GDM1 (cell line): ENCODE results near the gene TRAPPC1.

Source experiments
- DNase-seq: peaks from one replicate; lab custom pipeline; 2025; lab: John Stamatoyannopoulos, UW

TRAPPC1 gene

DNA sequence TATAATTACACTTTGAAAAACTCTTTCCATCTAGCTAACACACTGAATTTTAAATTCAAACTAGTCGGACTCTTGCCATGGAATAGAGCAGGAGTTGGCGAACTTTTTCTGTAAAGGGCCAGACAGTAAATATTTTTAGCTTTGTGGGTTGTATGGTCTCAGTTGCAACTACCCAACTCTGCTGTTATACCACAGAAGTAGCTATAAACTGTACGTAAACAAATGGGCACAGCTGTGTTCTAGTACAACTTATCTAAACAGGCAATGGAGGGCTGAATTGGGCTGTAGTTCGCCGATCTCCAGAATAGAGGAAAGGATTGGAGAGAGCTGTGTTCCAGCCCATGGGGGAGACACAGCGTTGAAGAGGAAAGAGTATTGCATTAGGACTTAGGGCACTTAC is 9.0 kb upstream of the TRAPPC1 start:
- no peak for DNase-seq

DNA sequence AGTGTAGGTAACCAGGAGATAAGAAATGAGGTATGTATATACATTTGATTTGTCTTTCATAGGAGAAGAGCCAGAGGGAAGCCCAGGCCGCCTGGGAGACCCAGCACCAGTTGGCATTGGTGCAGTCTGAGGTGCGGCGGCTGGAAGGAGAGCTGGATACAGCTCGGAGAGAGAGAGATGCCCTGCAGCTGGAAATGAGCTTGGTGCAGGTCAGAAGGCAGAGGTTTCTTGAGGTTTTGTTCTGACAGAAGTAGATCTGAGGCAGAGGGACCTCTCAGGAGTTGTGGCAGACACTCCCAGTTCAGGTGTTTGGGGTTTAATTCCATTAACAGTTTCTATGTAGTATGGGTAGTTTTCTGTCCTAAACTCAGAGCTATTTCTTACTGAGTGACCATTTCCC is 8.3 kb upstream of the TRAPPC1 start:
- no peak for DNase-seq

DNA sequence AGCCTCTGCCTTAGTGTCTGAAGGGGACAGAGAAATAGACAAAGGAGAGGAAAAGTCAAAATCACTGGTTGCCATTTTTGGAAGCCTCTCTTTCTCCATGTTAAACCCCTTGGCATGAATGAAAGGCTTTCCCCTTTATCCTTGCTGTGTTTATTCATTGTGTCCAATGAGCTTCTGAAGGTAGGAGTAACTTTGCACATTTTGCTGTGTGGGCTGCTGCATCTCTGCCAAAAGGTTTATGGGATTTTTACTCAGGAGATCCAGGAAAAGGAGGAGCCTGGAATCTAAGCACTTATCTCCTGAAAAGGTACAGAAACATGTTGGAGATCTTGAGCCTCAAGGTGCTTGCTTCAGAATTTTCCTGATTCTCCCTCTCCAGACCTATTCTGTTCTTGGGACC is 4.1 kb upstream of the TRAPPC1 start:
- DNase-seq, result no peak

DNA sequence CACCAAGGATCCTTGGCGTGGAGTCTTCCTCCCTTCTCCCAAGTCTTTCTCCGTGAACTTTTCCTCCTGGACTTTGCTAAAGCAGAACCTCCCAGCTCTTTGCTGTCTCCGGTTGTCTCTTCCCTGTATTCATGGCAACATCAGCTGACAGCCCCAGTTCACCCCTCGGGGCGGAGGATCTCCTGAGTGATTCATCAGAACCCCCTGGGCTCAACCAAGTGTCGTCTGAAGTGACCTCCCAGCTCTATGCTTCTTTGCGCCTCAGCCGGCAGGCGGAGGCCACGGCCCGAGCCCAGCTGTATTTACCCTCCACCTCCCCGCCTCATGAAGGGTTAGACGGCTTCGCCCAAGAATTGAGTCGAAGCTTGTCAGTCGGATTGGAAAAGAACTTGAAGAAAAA is 1.2 kb upstream of the TRAPPC1 start:
- peak; percentile 12 for DNase-seq

DNA sequence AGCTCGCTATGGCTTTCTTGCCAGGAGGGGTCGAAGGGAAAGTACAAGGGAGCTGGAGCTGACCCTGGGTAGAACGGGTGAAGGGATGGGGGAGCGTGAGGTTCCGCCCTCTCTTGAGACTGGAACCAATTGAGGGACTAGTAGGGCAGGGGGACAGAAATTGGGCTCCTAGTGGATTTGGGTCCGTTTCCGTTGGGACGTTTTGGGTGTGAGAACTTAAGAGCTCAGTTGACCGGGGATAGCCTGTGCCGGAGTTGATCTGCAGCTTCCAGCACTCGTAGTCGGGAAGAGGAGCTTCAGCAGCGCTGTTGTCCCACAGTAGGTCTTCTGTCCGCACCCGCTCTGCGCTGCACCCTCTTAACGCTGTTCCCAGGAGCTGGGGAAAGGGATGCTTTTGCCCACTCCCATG is 741 bp upstream of the TRAPPC1 start:
- no peak for DNase-seq

DNA sequence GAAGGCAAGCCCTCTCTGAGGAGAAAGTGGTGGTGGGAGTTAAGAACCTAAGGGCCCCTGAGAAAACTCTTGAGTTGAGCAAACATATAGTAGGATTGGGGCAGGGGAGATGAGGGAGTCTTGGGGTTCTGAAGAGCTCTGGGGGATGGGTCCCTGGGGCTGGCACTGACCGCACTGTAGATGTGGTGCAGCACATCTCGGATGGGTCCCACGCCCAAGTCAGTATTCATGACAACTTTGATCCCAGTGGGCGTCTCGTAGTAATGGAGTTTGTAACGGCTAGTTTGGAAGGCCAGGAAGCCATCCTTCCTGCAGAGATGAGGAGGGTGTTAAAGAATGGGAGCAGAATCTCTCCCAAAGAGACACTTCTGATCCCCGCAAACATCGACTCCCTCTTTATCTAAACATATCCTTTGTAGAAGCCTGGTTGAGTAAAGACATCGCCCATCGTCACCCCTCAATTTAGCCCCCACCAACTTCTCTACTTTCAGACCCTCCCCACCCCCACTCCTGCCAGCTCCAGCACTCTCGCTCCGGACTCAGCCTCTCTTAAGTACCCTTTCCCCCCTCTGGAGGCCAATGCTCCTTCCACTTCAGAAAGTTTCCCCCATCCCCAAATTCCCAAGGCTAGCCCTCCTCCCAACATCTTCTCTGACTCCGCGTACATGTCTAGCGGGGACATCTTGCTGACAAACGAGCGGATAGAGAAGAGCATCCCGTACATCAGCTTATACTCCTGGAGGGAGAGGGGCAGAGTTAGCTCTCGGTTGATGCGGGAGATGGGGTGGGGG is 710 bp downstream of the TRAPPC1 start:
- DNase-seq, result no peak

DNA sequence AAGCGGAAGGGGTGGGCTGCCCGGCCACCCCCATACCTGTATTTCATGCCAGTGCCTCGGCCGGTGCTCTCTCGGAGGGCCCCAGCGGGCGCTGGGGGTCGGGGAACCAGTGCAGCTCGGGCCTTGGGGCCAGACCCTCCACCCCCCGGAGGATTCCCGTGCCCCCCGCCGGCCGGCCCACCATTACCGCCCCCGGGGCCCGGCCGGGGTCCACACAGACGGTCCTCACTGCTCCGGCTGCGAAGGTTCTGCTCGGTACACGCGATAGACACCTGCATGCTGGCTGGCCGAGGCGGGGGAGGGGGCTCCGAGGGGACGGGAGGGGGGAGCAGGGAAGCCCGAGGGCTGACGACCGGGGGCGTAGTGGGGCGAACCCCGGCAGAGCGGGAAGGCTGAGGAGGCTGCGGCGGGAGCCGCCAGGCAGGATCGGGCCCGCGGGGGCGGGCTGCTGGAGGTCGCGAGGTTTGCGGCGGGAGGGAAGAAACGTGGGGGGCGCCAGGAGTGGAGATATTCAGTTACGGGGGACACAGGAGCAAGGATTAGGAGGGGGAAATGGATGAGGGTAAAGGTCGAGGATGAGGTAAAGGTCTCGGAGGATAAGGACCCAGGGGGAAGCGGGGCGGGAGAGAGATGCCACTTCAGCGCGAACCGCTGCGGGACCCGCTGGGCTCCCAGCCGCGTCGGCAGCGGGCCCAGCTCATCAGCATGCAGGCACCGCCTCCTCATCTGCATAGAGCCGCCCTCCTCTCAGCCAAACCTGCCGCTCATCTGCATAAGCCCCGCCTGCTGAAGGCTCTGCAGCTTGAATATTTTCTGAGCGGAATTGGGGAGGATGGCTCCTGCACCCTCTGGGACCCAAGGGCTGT is 2.4 kb downstream of the TRAPPC1 start, which contains the start of gene KCNAB3:
KCNAB3 (minus strand) TSS at position 699 of the 866 bp plus-strand sequence; CDS start at position 278, 421 bp downstream.
- DNase-seq, result no peak

DNA sequence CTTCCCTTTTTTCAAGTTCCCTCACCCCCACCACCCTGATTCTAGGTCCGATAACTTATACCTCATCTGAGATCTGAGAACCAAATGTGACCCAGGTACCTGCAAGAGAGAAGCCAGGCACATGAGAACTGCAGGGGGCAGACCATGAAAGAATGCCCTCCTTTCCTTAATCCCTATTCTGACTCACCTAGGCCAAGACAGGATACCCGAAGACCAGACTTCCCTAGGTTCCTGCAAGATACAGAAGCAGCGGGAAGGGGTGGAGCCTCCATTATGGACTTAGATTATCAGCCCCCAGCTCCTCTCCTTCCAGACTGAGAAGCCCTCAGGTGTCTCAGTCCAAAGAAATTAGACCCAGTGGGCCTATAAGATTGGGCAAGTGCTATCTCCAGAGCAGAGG is 4.2 kb downstream of the TRAPPC1 start:
- no peak for DNase-seq

DNA sequence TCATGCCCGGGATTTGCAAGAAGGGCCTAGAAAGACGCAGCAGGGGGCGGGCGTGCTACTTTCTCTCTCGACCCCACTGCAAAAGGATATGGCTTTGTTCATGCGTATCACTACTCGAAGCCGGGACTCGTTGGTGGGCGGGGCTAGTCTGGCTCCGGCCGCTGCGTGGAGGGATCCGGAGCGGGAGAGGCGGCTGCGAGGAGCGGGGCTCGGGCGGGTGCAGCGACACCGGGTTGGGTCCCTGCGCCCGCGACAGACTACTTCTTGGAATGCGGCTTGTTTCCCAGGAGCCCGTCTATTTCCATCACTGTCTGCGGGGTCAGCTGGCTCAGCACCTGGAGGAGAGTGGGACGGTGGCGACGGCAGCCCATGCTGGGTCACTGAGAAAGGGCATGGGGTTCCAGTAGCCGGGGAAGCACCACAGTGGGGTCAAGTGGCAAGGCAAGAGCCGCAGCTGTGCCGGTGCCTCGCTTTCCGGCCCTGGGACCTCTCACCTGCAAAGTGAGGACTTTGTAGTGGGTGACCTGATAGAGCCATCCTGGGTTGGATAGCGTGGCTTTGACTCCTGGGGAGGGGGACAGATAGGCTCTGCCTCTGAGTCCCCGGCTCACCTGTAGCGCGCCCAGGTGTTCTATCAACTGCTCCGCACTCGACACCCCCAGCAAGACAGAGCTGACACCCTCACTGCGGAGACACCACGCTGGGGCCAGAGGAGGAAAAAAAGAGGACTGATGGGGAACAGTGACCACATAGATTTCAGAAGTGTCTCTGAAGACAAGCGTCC is 8.7 kb downstream of the TRAPPC1 start:
- DNase-seq, result no peak

DNA sequence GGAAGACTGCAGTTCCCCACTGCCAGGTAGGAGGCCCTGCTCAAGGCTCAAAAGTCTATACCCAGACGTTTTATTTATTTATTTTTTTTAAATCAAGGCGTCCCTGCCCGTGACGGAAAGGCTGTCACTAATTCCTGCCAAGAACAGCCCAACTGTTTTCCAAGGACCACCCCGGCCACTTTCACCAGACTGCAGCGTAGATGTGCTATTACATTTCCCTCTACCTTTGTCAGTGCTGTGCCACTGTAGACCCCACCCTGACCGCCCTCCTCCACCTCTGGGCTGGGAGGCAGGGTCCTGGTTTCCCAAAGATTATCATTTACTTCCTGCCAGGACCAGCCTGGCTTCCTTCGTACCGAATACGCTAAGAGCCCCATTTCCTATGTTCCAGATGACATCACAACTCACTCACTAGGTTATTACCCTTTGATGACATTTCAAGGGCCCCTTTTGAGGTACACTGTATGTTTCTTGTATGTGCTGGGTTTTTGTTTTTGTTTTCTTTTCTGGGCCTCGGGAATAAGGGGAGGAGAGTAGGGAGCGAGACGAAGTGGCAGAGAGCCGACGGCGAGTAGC is 9.4 kb downstream of the TRAPPC1 start:
- no peak for DNase-seq

DNA sequence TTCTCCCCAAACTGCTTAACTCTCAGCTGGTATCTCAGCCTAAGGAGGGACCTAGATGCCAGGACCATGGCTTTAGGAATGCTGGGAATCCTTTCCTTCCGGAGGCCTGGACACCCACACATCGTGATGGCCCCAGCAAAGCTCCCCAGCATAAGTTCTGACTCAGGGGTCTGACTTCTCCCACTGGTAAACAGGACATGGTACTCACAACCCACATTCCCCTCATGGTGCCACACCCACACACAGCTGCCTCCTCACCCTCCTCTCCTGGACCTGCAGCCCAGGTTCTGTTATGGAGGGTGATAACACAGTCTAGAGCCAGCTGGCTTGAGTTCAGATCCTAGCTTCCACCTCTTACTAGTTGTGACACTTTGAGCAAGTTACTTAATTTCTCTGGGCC is 14.9 kb downstream of the TRAPPC1 start:
- DNase-seq, result no peak

DNA sequence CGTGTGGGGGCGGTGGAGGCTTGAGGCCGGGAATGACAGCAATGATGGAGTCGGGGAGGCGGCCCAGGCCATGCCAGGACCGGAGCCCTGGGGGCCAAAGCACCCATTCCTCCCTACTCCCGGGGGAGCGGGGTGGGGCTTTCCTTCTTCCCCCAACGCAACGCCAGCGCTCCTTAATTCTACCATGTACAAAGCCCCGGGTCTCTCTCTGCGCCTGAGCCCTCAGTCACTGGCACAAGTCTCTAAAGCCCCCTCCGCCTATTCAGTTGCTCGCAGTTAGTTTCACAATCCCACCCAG is 15.4 kb downstream of the TRAPPC1 start:
- no peak for DNase-seq

DNA sequence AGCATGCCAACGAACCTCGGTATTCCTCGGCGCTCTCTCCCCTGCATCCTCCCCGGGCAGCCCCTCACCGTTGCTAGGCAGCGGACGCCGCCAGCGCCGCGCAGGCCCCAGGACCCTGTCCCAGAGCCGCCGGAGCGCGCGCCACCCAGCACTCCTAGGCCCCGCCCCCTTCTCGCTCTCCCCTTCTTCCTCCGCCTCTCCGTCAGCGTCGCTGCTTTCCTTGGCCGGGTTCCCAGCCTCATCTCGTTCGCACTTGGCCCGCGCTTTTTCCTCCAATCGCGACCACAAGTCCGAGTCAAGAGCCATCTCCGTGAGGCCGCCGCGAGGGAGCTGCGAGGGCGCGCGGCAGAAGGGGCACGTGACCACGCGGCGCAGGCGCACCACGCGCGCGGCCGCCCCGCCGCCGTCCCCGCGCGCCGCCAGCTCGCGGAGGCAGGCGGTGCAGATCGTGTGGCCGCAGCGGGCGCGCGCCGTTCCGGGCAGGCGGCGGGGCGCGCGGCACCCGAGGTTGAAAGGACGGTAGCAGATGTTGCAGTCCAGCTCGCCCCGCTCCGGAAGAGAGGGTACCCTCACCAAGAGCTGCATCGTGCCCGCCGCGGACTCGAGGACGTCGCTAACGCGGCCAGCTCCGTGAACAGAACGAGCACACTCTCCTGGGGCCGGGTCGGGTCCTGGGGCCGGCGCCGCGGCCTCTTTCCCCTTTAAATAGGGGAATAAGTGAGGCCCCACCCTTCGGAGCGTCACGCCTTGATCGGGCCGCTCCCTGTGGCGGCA is 15.9 kb downstream of the TRAPPC1 start, which contains the start of gene RNF227:
RNF227 (minus strand) TSS at position 679 of the 774 bp plus-strand sequence; CDS start at position 585, 94 bp downstream.
- DNase-seq, result peak; percentile 89

DNA sequence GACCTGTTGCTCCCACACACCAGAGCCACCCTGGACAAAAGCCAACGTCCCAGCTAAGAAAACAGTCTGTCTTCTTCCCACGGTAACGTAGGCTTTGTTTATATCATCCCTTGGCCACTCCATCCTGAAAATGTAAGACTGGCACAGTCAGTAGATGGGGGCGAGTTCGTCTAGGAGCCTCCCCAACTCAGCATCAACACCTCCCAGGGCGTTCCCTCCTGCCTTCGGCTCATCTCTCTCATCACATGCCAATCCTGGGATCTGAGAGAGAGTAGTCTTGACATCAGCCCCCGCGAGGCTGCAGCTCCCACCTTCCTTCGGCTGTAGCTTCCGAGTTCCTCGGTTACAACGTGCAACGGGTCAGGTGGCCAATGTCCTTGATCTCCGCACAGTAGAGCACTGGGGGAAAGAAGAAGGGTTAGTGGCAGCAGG is 16.6 kb downstream of the TRAPPC1 start:
- no peak for DNase-seq

DNA sequence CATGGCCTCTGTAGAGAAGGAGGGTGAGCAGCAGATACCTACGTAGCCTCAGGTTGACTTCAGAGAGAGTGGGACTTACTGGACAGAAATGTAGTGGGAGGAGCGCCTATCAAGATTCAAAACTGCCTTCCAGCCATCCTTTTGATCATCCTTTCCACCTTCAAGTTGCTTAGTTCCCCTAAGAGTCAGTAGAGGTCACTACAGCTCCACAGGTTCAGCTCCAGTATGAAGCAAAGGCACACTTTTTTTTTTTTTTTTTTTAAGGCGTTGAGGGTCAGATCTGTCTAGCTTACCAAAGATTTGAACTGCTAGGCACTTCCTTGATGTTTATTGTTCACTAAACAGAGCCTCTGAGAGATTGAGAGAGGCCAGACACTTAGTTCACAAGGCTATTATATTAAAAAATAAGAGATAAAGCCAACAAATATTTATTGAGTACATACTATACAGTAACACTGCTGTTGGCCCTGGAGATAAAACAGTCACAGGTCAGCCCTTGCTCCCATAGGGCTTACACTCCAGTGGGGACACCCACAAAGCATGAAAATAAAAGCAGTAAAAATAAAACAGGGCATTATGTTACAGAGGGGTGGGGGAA is 18.7 kb downstream of the TRAPPC1 start:
- peak; percentile 63 for DNase-seq

DNA sequence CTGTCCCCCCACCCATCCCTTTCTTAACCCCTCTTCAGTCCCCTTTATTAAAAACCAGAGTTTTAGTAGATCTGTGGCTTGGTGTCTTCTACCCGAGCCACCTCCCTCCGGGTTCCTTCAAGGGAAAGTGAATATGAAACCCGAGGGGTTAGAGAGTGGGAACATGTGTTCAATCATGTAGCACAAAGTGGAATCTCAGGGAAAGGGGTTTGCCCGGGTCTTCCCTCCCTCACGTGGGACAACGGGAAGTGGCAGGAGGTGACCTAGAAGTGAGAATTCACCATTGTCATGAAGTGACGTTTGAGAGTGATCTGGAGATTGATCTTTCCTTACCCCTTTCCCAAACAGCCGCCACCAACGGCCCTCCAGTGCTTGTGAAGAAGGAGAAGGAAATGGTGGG is 20.6 kb downstream of the TRAPPC1 start:
- DNase-seq, result no peak

DNA sequence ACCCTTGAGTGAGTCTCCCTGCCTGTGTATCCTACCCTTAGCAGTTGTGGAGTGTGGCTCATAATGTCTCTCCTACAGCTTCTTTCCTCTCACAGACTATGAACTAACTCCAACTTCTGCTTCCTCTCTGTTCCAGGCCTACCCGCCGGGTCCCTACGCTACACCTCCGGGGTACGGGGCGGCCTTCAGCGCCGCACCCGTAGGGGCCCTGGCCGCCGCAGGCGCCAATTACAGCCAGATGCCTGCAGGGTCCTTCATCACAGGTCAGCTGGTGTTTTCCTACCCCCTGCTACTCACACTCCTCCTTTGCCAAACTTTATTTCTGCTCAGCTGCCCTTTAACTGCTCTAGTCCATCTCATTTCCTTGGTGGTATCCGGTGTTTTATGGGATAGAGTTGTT is 21.0 kb downstream of the TRAPPC1 start:
- no peak for DNase-seq

DNA sequence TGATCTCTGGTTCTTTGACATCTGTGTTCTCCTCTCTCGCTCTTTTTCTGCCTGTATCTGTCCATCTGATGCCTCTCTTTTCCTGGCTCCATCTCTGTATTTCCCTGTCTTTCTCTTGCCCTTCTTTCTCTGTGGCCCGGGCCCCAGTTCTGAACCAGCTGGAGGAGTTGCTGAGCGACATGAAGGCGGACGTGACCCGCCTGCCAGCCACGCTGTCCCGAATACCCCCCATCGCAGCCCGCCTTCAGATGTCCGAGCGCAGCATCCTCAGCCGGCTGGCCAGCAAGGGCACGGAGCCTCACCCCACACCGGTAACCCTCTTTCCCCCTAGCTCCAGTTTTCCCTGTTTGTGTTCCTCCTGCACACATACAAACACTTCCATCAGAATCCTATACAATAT is 21.5 kb downstream of the TRAPPC1 start:
- no peak for DNase-seq

DNA sequence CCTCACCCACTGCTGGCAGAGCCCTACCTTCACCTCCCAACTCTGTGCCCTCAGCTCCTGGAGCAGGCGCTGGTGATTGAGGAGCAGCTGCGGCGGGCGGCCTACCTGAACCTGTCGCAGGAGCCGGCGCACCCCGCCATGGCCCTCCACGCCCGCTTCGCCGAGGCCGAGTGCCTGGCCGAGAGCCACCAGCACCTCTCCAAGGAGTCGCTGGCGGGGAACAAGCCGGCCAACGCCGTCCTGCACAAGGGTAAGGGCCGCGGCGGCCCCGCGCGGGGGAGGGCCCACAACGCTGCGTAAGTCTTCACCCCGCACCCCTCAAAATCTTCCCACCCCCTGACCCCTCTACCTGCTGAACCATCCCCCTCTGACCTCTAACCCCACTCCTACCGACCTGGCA is 22.7 kb downstream of the TRAPPC1 start:
- DNase-seq, result no peak

DNA sequence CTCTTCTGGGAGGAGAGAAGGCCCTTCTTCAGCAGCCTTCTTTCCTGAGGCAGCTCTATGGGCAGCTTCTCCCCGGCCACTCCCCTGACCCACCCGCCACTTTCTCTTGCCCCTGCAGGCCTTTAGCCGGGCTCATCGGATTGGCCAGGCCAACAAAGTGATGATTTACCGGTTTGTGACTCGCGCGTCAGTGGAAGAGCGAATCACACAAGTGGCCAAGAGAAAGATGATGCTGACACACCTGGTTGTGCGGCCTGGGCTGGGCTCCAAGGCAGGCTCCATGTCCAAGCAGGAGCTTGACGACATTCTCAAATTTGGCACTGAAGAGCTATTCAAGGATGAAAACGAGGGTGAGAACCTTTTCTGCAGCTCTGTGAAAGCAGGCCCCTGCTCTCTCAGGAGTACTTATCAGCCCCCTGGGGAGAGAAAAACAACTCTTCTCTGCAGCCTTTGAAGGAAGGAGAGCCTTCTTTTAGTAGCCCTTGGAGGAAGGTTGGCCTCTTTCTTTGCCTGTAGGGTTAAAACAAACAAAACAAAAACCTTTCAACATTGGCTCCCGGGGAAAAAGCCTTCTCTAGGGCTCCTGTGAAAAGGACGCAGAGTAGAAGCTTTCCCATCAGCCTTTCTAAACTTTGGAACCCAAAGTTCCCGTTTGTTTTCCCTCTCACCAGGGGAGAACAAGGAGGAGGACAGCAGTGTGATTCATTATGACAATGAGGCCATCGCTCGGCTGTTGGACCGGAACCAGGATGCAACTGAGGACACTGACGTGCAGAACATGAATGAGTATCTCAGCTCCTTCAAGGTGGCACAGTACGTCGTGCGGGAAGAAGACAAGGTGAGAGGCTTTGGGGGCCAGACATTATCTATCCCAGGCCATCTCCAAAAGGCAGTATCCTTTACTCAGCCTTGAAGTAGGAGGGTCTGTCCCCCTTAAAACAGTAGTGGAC is 28.3 kb downstream of the TRAPPC1 start:
- DNase-seq, result no peak
